ENCODE data around the gene BACH2. TPM values are rescaled to one million over a fixed set of nuclear protein-coding genes. Genes with fewer than 3 reads are reported as not detected.

Gene BACH2
- total and polyA plus RNA-seq, 4 donors: 0.78 to 17.4 (median 3.2) TPM

- no peak for TF ChIP-seq CTCF (IDR thresholded peaks at IDR 0.05; ENCODE audit: control extremely low read depth, extremely low read depth)
- no peak for DNase-seq
These were observed 185.3 kb downstream of the BACH2 start for GRCh38 chr6:90111387-90111786.

GRCh38 chr6:90110971-90111370, 185.7 kb downstream of the BACH2 start:
- ATAC-seq (ENCODE audit: insufficient read depth, low FRiP score) (no peak), DNase-seq (no peak)
- Histone ChIP-seq H3K27ac (ENCODE audit: low read depth in 1 of 2, low read length in 1 of 2) (no peak overlapping the region), H3K9me3 (ENCODE audit: control insufficient read depth in 4 of 4, insufficient read depth in 3 of 4, low read length in 3 of 4) (peaks cover 0 to 6% (median under 1%) of the 10 kb centered on the region in 4 donors), H3K36me3 (ENCODE audit: control insufficient read depth in 4 of 4, insufficient read depth in 4 of 4, low read length in 4 of 4) (no peaks in the 10 kb centered on the region), H3K9ac (ENCODE audit: insufficient read depth in 1 of 2, low read length in 2 of 2) (no peak overlapping the region), H3K27me3 (ENCODE audit: control insufficient read depth in 3 of 3, insufficient read depth in 3 of 3, low read length in 2 of 3) (peaks cover 0 to 12% (median 0%) of the 10 kb centered on the region in 3 donors), H3K4me3 (no peak overlapping the region), H3K4me1 (ENCODE audit: control insufficient read depth in 5 of 5, insufficient read depth in 5 of 5, low read length in 5 of 5) (peaks cover 0 to 12% (median 3%) of the 10 kb centered on the region in 5 donors)
- TF ChIP-seq CTCF (IDR thresholded peaks at IDR 0.05; ENCODE audit: control extremely low read depth, extremely low read depth): no peak
- 88 to 90% methylated on average over 5 of the region's 5 CpGs for WGBS, 2 donors

More at GRCh38 chr6:90111387-90111786, 185.3 kb downstream of the BACH2 start:
- Histone ChIP-seq H3K9me3 (ENCODE audit: control insufficient read depth in 4 of 4, insufficient read depth in 3 of 4, low read length in 3 of 4) (peaks cover 0 to 6% (median under 1%) of the 10 kb centered on the region in 4 donors), H3K27ac (ENCODE audit: low read depth in 1 of 2, low read length in 1 of 2) (no peak overlapping the region), H3K36me3 (ENCODE audit: control insufficient read depth in 4 of 4, insufficient read depth in 4 of 4, low read length in 4 of 4) (no peaks in the 10 kb centered on the region), H3K27me3 (ENCODE audit: control insufficient read depth in 3 of 3, insufficient read depth in 3 of 3, low read length in 2 of 3) (peaks cover 0 to 13% (median 0%) of the 10 kb centered on the region in 3 donors), H3K9ac (ENCODE audit: insufficient read depth in 1 of 2, low read length in 2 of 2) (no peak overlapping the region), H3K4me1 (ENCODE audit: control insufficient read depth in 5 of 5, insufficient read depth in 5 of 5, low read length in 5 of 5) (peaks cover 0 to 10% (median 3%) of the 10 kb centered on the region in 5 donors), H3K4me3 (no peak overlapping the region)
- WGBS, 2 donors: 90% methylated on average over 2 of the region's 2 CpGs
- ATAC-seq (ENCODE audit: insufficient read depth, low FRiP score): no peak

- ATAC-seq (ENCODE audit: insufficient read depth, low FRiP score) (no peak), DNase-seq (no peak)
- H3K27me3 ChIP-seq (ENCODE audit: control insufficient read depth in 3 of 3, insufficient read depth in 3 of 3, low read length in 2 of 3): peaks cover 0 to 13% (median 0%) of the 10 kb centered on the region in 3 donors
These were observed 187.5 kb downstream of the BACH2 start for GRCh38 chr6:90109141-90109540.

More at GRCh38 chr6:90109141-90109540, 187.5 kb downstream of the BACH2 start:
- Histone ChIP-seq H3K9me3 (ENCODE audit: control insufficient read depth in 4 of 4, insufficient read depth in 3 of 4, low read length in 3 of 4) (peaks cover 0 to 6% (median under 1%) of the 10 kb centered on the region in 4 donors), H3K4me3 (no peak overlapping the region), H3K27ac (ENCODE audit: low read depth in 1 of 2, low read length in 1 of 2) (no peak overlapping the region), H3K4me1 (ENCODE audit: control insufficient read depth in 5 of 5, insufficient read depth in 5 of 5, low read length in 5 of 5) (peaks cover 0 to 13% (median 4%) of the 10 kb centered on the region in 5 donors), H3K36me3 (ENCODE audit: control insufficient read depth in 4 of 4, insufficient read depth in 4 of 4, low read length in 4 of 4) (no peaks in the 10 kb centered on the region), H3K9ac (ENCODE audit: insufficient read depth in 1 of 2, low read length in 2 of 2) (no peak overlapping the region)
- 61 to 62% methylated on average over 4 of the region's 4 CpGs for WGBS, 2 donors
- no peak for TF ChIP-seq CTCF (IDR thresholded peaks at IDR 0.05; ENCODE audit: control extremely low read depth, extremely low read depth)
